K562 (cell line): ENCODE results near the gene TMEM158. TPM values are rescaled to one million over a fixed set of nuclear protein-coding genes. Genes with fewer than 3 reads are reported as not detected.

Experiments used
- ATAC-seq: fragments of 200-7000 bp; cut with Tn5 transposase; 3 replicates; pipeline ENCODE4 v1.9.1; 2020; ENCODE audit warnings: moderate library complexity
- BruUV-seq: library from RNA; stranded (reverse); fragments of 400-500 nt; replicated peaks from 2 replicates; lab custom pipeline; 2021; lab: Mats Ljungman, UMichigan
- CTCF ChIA-PET: fragments of 300-600 bp; formaldehyde crosslinking; extraction: SDS; loops from one replicate; lab custom pipeline; 2021; ENCODE audit warnings: low intra/inter-chr PET ratio; lab: Yijun Ruan, JAX
- POLR2A ChIA-PET: fragments of 300-600, 350-650 bp; sonication (Branson Sonifier 250); formaldehyde crosslinking; extraction: SDS; loops from one replicate; lab custom pipeline; 2021; ENCODE audit warnings: antibody characterized with exemption, inconsistent platforms; lab: Yijun Ruan, JAX
- DNase-seq, 4 experiments: peaks; one replicate each; pipeline versions ENCODE4 v3.0.0 to v3.0.0-alpha.2; 2011 to 2018; ENCODE audit warnings: low spot score in 3 of 4, mixed read lengths in 3 of 4; ENCODE audit errors: extremely low read depth in 1 of 4
- FAIRE-seq: peaks from 2 replicates; lab custom pipeline; 2011; peaks lifted over from hg19 to GRCh38; lab: Jason Lieb, UNC
- H2AFZ ChIP-seq: 2 replicates; pipeline ENCODE4 v1.6.0; 2011; ENCODE audit warnings: low read depth, low read length, control low read depth, inconsistent platforms
- H3K27ac ChIP-seq: fragments of 200-600 bp; 3 replicates; pipeline ENCODE4 v1.8.0; 2011; ENCODE audit warnings: low read depth, mild to moderate bottlenecking, control low read depth, inconsistent platforms, low read length, moderate library complexity, mixed read lengths; ENCODE audit errors: extremely low read depth
- H3K27me3 ChIP-seq, 2 experiments: fragments of 300-600 bp in 1 of 2; 2 replicates in 1 of 2; 3 replicates in 1 of 2; pipeline versions ENCODE4 v1.6.0 to v1.8.0; 2011; ENCODE audit warnings: inconsistent platforms in 2 of 2, low read length in 2 of 2, mild to moderate bottlenecking in 1 of 2, mixed read lengths in 1 of 2, moderate library complexity in 1 of 2; ENCODE audit not compliant: control insufficient read depth in 2 of 2, insufficient read depth in 2 of 2
- H3K36me3 ChIP-seq: fragments of 300-600 bp; 3 replicates; pipeline ENCODE4 v1.8.0; 2011; ENCODE audit warnings: mild to moderate bottlenecking, low read length, inconsistent platforms; ENCODE audit not compliant: control insufficient read depth, insufficient read depth
- H3K4me1 ChIP-seq, 2 experiments: fragments of 200-600 bp in 1 of 2; replicated peaks in 1 of 2; 2 replicates in 1 of 2; 3 replicates in 1 of 2; pipeline versions ENCODE4 v1.5.1 to v1.8.0; 2011; ENCODE audit warnings: inconsistent platforms in 2 of 2, low read length in 2 of 2, mild to moderate bottlenecking in 1 of 2, mixed read lengths in 1 of 2, moderate library complexity in 1 of 2; ENCODE audit not compliant: control insufficient read depth in 2 of 2, insufficient read depth in 2 of 2
- H3K4me2 ChIP-seq: 2 replicates; pipeline ENCODE4 v1.6.1; 2011; ENCODE audit warnings: low read length, control low read depth, inconsistent platforms, mixed read lengths; ENCODE audit not compliant: insufficient read depth
- H3K4me3 ChIP-seq: fragments of 200-600 bp; sonication (generic), shearing (Covaris generic); 2 replicates; pipeline ENCODE4 v1.5.1; 2016; ENCODE audit warnings: control low read depth, inconsistent platforms
- H3K79me2 ChIP-seq: fragments of 200-600 bp; 3 replicates; pipeline ENCODE4 v1.8.0; 2011; ENCODE audit warnings: low read length, inconsistent platforms; ENCODE audit not compliant: control insufficient read depth, insufficient read depth
- H3K9ac ChIP-seq, 2 experiments: 2 replicates each; pipeline versions ENCODE4 v1.6.0 to v1.6.1; 2011; ENCODE audit warnings: low read depth in 2 of 2, low read length in 2 of 2, control low read depth in 1 of 2, inconsistent platforms in 1 of 2, mild to moderate bottlenecking in 1 of 2, mixed read lengths in 1 of 2; ENCODE audit not compliant: insufficient read depth in 1 of 2
- H3K9me1 ChIP-seq: one replicate; pipeline ENCODE4 v1.6.0; 2011; ENCODE audit warnings: inconsistent platforms, mild to moderate bottlenecking, low read length, moderate library complexity; ENCODE audit not compliant: control insufficient read depth, insufficient read depth
- H3K9me3 ChIP-seq: replicated peaks from 2 replicates; pipeline ENCODE4 v1.5.1; 2011; ENCODE audit warnings: low read depth, low read length, inconsistent platforms; ENCODE audit not compliant: control insufficient read depth, insufficient read depth
- H4K20me1 ChIP-seq: replicated peaks from 2 replicates; pipeline ENCODE4 v1.6.1; 2011; ENCODE audit warnings: low read length, inconsistent platforms, mixed read lengths; ENCODE audit not compliant: control insufficient read depth, insufficient read depth
- CREB3 ChIP-seq: fragments of 450-650 bp; conservative IDR thresholded peaks from 2 replicates; pipeline ENCODE4 v1.6.1; 2016; ENCODE audit warnings: missing genetic modification characterization, low read depth, mild to moderate bottlenecking, missing compliant biosample characterization, moderate library complexity
- KDM1A ChIP-seq, 2 experiments: fragments of 450-650 bp; IDR thresholded peaks; 2 replicates each; pipeline ENCODE4 v1.6.1; 2016; ENCODE audit warnings: mild to moderate bottlenecking in 2 of 2
- PRMT5 ChIP-seq: sonication (generic); formaldehyde crosslinking; IDR thresholded peaks from 2 replicates; pipeline ENCODE4 v1.5.0; 2020; ENCODE audit warnings: missing genetic modification reagents
- RBM25 ChIP-seq: fragments of 200-400 bp; formaldehyde crosslinking; IDR thresholded peaks from 2 replicates; pipeline ENCODE4 v1.6.1; 2018; ENCODE audit warnings: low read length, low read depth, moderate library complexity; ENCODE audit not compliant: severe bottlenecking
- THAP7 ChIP-seq: fragments of 250-450 bp; sonication (Bioruptor Pico); IDR thresholded peaks from 2 replicates; pipeline ENCODE4 v1.5.0; 2021
- ZNF146 ChIP-seq: IDR thresholded peaks from one replicate; pipeline ENCODE4 v1.6.1; 2018; ENCODE audit warnings: missing compliant biosample characterization; ENCODE audit not compliant: unreplicated experiment
- WGBS: fragments of 100-300 bp; shearing (Covaris generic); methylation state at CpG from one replicate; pipeline ENCODE4 v1.1.6; 2016; ENCODE audit warnings: low coverage, mixed read lengths; ENCODE audit not compliant: insufficient coverage; ENCODE audit errors: missing lambda C conversion rate; 5-methylcytosine and 5-hydroxymethylcytosine counted together
- in situ Hi-C: fragments of 300-500 bp; cut with MboI; formaldehyde crosslinking; loops from 4 replicates; pipeline ENCODE4 v1.15.0; 2018; ENCODE audit warnings: inconsistent platforms, mixed read lengths
- intact Hi-C: fragments of 100-400 bp; cut with micrococcal nuclease; formaldehyde crosslinking; loops from 2 replicates; pipeline ENCODE4 v1.14.2; 2022
- polyA plus RNA-seq, 8 experiments: library from polyadenylated mRNA; depleted of rRNA in 4 of 8; stranded (reverse) in 5 of 8; unstranded in 3 of 8; fragments of >200 nt; fragmentation: Nextera tagmentation in 2 of 8; fragmentation: Illumina TruSeq in 1 of 8; extraction: Ambion mirVana in 2 of 8; extraction: Trizol in 1 of 8; gene quantifications; 2 replicates each; pipeline versions ENCODE4 v1.2.1 to v1.2.3, GENCODE V29; 2011 to 2014; ENCODE audit warnings: inconsistent platforms in 1 of 8, missing spikeins in 1 of 8
- total RNA-seq, 7 experiments: library from RNA; depleted of rRNA in 6 of 7; stranded (reverse); fragments of >200 nt in 6 of 7; fragmentation: Illumina TruSeq in 2 of 7; extraction: Trizol in 2 of 7; gene quantifications; 2 replicates each; pipeline versions ENCODE4 v1.2.1 to v1.2.3, GENCODE V29; 2011 to 2021; ENCODE audit warnings: low replicate concordance in 1 of 7

The TMEM158 gene
- total and polyA plus RNA-seq, 9 of the 15 experiments (the other 6 are each of a cell fraction or from before 2014, with no cell fraction given) = 2.2 to 46.5 (median 8.4) TPM

GRCh38 chr3:45235409-45235808, 9.3 kb upstream of the TMEM158 start:
- no peak overlapping the region for H3K27ac ChIP-seq
- no peak overlapping the region for H3K4me3 ChIP-seq
- H3K79me2 ChIP-seq = no peaks in the 10 kb centered on the region
- no peak overlapping the region for H3K9ac ChIP-seq
- H3K9me3 ChIP-seq = peaks cover 4% of the 10 kb centered on the region; the same call in 1 of the 2 replicates
- H3K4me1 ChIP-seq = no peaks in the 10 kb centered on the region; a peak in 1 of 5 replicates
- in situ Hi-C loops (no loop called here), intact Hi-C loops (no loop called here)
- BruUV-seq = no TSS peak
- no peaks in the 10 kb centered on the region for H4K20me1 ChIP-seq
- H3K4me2 ChIP-seq = no peak overlapping the region
- no peak for FAIRE-seq
- peaks cover 14 to 16% of the 10 kb centered on the region in 2 experiments; a peak in 4 of 5 replicates for H3K27me3 ChIP-seq
- DNase-seq = no peak
- H3K36me3 ChIP-seq = no peaks in the 10 kb centered on the region; the same call in 2 of the 3 replicates
- H3K9me1 ChIP-seq = no peaks in the 10 kb centered on the region
- POLR2A ChIA-PET = interaction anchor here (1.1 kb wide), 1 partner anchor 9 kb away, joined by 5 read pairs; the partner anchor contains the start of gene TMEM158
- no peak for ATAC-seq
- no peak overlapping the region for H2AFZ ChIP-seq
- TF ChIP-seq ZNF146 (CRISPR knock-in tag) (peak; percentile 75), KDM1A (IDR thresholded peaks at IDR 0.05) (peak in 1 of 2 experiments; percentile 35; a peak in 1 of 4 replicates), PRMT5 (no peak), RBM25 (peak; percentile 27), CREB3 (tag) (no peak), THAP7 (CRISPR knock-in tag) (no peak)
- CTCF ChIA-PET = no interaction called here
- WGBS = 4% methylated on average over 2 of the region's 2 CpGs
